HAP-1 (cell line): ENCODE data around the gene LZTS3.
"Not testable (repeated sequence)": the region's sequence is repeated elsewhere in the genome, so short reads cannot be mapped to it uniquely, and the experiment has no call there.

Source experiments
- DNase-seq, 2 experiments: peaks; one replicate each; pipeline ENCODE4 v3.0.0-alpha.2; 2016 to 2020; ENCODE audit warnings: low spot score in 2 of 2
- H3K27me3 ChIP-seq: fragments of 250-450 bp; sonication (Bioruptor Pico); 2 replicates; pipeline ENCODE4 v1.5.1; 2020; ENCODE audit warnings: low read depth, mild to moderate bottlenecking, moderate library complexity
- H3K36me3 ChIP-seq: fragments of 250-450 bp; sonication (Bioruptor Pico); replicated peaks from 2 replicates; pipeline ENCODE4 v1.5.1; 2020; ENCODE audit warnings: mild to moderate bottlenecking
- H3K4me1 ChIP-seq: fragments of 250-450 bp; sonication (Bioruptor Pico); 2 replicates; pipeline ENCODE4 v1.5.1; 2020; ENCODE audit warnings: mild to moderate bottlenecking
- H3K4me3 ChIP-seq: fragments of 250-450 bp; sonication (Bioruptor Pico); 2 replicates; pipeline ENCODE4 v1.5.1; 2020; ENCODE audit warnings: mild to moderate bottlenecking, moderate library complexity
- H3K9me3 ChIP-seq: fragments of 250-450 bp; sonication (Bioruptor Pico); 2 replicates; pipeline ENCODE4 v1.5.1; 2020; ENCODE audit warnings: mild to moderate bottlenecking, moderate library complexity
- in situ Hi-C: fragments of 300-500 bp; cut with MboI; formaldehyde crosslinking; loops from 3 replicates; pipeline ENCODE4 v1.14.3; 2020; ENCODE audit warnings: low sequenced_read_pairs, inconsistent platforms, mixed read lengths

The LZTS3 gene

GRCh38 chr20:3182429-3182828 is 9.1 kb upstream of the LZTS3 start:
- H3K4me1 ChIP-seq, H3K27me3 ChIP-seq, H3K36me3 ChIP-seq, in situ Hi-C loops, H3K4me3 ChIP-seq, DNase-seq, H3K9me3 ChIP-seq: not testable (repeated sequence)

GRCh38 chr20:3181270-3181669 is 7.9 kb upstream of the LZTS3 start:
- no peak overlapping the region for H3K4me3 ChIP-seq
- no peaks in the 10 kb centered on the region for H3K36me3 ChIP-seq
- in situ Hi-C loops = no loop called here
- H3K4me1 ChIP-seq = no peaks in the 10 kb centered on the region
- no peak for DNase-seq
- no peaks in the 10 kb centered on the region for H3K9me3 ChIP-seq
- no peaks in the 10 kb centered on the region for H3K27me3 ChIP-seq

GRCh38 chr20:3180319-3180718 is 7.0 kb upstream of the LZTS3 start:
- in situ Hi-C loops = no loop called here
- H3K4me1 ChIP-seq = peaks cover 3% of the 10 kb centered on the region
- no peak for DNase-seq
- H3K4me3 ChIP-seq = no peak overlapping the region
- no peaks in the 10 kb centered on the region for H3K27me3 ChIP-seq
- H3K9me3 ChIP-seq = no peaks in the 10 kb centered on the region
- no peaks in the 10 kb centered on the region for H3K36me3 ChIP-seq

- H3K4me3 ChIP-seq = no peak overlapping the region
- H3K27me3 ChIP-seq = no peaks in the 10 kb centered on the region
- no peaks in the 10 kb centered on the region for H3K36me3 ChIP-seq
- in situ Hi-C loops = no loop called here
- peaks cover 12% of the 10 kb centered on the region for H3K4me1 ChIP-seq
- no peak for DNase-seq
- no peaks in the 10 kb centered on the region for H3K9me3 ChIP-seq
Measured at GRCh38 chr20:3177746-3178485, 4.6 kb upstream of the LZTS3 start.

- Histone ChIP-seq H3K4me3 (peak overlapping the region; percentile 90), H3K36me3 (no peaks in the 10 kb centered on the region), H3K27me3 (no peaks in the 10 kb centered on the region), H3K9me3 (no peaks in the 10 kb centered on the region), H3K4me1 (peaks cover 12% of the 10 kb centered on the region)
- in situ Hi-C loops = no loop called here
- DNase-seq = no peak
Measured at GRCh38 chr20:3175270-3175669, 1.9 kb upstream of the LZTS3 start.

- DNase-seq = peak; percentile 52 to 67
- no peaks in the 10 kb centered on the region for H3K27me3 ChIP-seq
- H3K4me3 ChIP-seq = peak overlapping the region; percentile 90
- H3K4me1 ChIP-seq = peaks cover 12% of the 10 kb centered on the region
- in situ Hi-C loops = no loop called here
- H3K36me3 ChIP-seq = no peaks in the 10 kb centered on the region
- no peaks in the 10 kb centered on the region for H3K9me3 ChIP-seq
Measured at GRCh38 chr20:3174442-3175261, 1.3 kb upstream of the LZTS3 start.

- in situ Hi-C loops = no loop called here
- H3K9me3 ChIP-seq = no peaks in the 10 kb centered on the region
- no peaks in the 10 kb centered on the region for H3K27me3 ChIP-seq
- no peaks in the 10 kb centered on the region for H3K36me3 ChIP-seq
- peak; percentile 75 to 96 for DNase-seq
- peaks cover 12% of the 10 kb centered on the region for H3K4me1 ChIP-seq
- H3K4me3 ChIP-seq = peak overlapping the region; percentile 90
Measured at GRCh38 chr20:3173610-3174441, 477 bp upstream of the LZTS3 start.

- Histone ChIP-seq H3K4me3 (peak overlapping the region; percentile 90), H3K4me1 (peaks cover 12% of the 10 kb centered on the region), H3K9me3 (no peaks in the 10 kb centered on the region), H3K27me3 (no peaks in the 10 kb centered on the region), H3K36me3 (no peaks in the 10 kb centered on the region)
- DNase-seq = no peak
- in situ Hi-C loops = no loop called here
Measured at GRCh38 chr20:3172126-3172932, 1.0 kb downstream of the LZTS3 start.

- DNase-seq = no peak
- Histone ChIP-seq H3K36me3 (no peaks in the 10 kb centered on the region), H3K9me3 (no peaks in the 10 kb centered on the region), H3K4me1 (peaks cover 12% of the 10 kb centered on the region), H3K27me3 (no peaks in the 10 kb centered on the region), H3K4me3 (no peak overlapping the region)
- in situ Hi-C loops = no loop called here
Measured at GRCh38 chr20:3171391-3172125, 1.8 kb downstream of the LZTS3 start.

GRCh38 chr20:3168829-3169590 is 4.3 kb downstream of the LZTS3 start:
- Histone ChIP-seq H3K27me3 (no peaks in the 10 kb centered on the region), H3K9me3 (no peaks in the 10 kb centered on the region), H3K4me1 (no peaks in the 10 kb centered on the region), H3K4me3 (no peak overlapping the region), H3K36me3 (no peaks in the 10 kb centered on the region)
- in situ Hi-C loops = no loop called here
- DNase-seq = no peak

GRCh38 chr20:3168079-3168828 is 5.1 kb downstream of the LZTS3 start:
- DNase-seq = no peak
- no peaks in the 10 kb centered on the region for H3K4me1 ChIP-seq
- H3K27me3 ChIP-seq = no peaks in the 10 kb centered on the region
- in situ Hi-C loops = no loop called here
- no peaks in the 10 kb centered on the region for H3K36me3 ChIP-seq
- H3K4me3 ChIP-seq = no peak overlapping the region
- no peaks in the 10 kb centered on the region for H3K9me3 ChIP-seq

- H3K36me3 ChIP-seq = no peaks in the 10 kb centered on the region
- no peak for DNase-seq
- H3K4me3 ChIP-seq = no peak overlapping the region
- in situ Hi-C loops = no loop called here
- H3K27me3 ChIP-seq = no peaks in the 10 kb centered on the region
- H3K4me1 ChIP-seq = no peaks in the 10 kb centered on the region
- H3K9me3 ChIP-seq = no peaks in the 10 kb centered on the region
Measured at GRCh38 chr20:3167738-3168078, 5.6 kb downstream of the LZTS3 start.
